Spleen (tissue), 11 donors: ENCODE measurements around the gene GRIP1. TPM values are rescaled to one million over a fixed set of nuclear protein-coding genes. Genes with fewer than 3 reads are reported as not detected.

ENCODE experiments used
- DNase-seq: peaks from one replicate; pipeline ENCODE4 v3.0.0-alpha.2; 2020
- H3K27ac ChIP-seq, 8 donors: fragments of 200-600 bp; sonication (generic) in 7 of 8; 1 replicate in 4 of 8; 2 replicates in 4 of 8; pipeline versions ENCODE4 v1.5.0 to v1.8.0; 2016 to 2021; ENCODE audit warnings: inconsistent platforms in 4 of 8, mild to moderate bottlenecking in 4 of 8, moderate library complexity in 1 of 8
- H3K27me3 ChIP-seq, 7 donors: fragments of 200-600 bp; sonication (generic) in 6 of 7; replicated peaks in 1 of 7; 1 replicate in 4 of 7; 2 replicates in 3 of 7; pipeline versions ENCODE4 v1.5.0 to v1.8.0; 2016 to 2021; ENCODE audit warnings: inconsistent platforms in 3 of 7, mild to moderate bottlenecking in 1 of 7
- H3K36me3 ChIP-seq, 6 donors: fragments of 200-600 bp; sonication (generic) in 5 of 6; 1 replicate in 4 of 6; 2 replicates in 2 of 6; pipeline versions ENCODE4 v1.5.0 to v1.8.0; 2016 to 2021; ENCODE audit warnings: inconsistent platforms in 2 of 6
- H3K4me1 ChIP-seq, 6 donors: fragments of 200-600 bp; sonication (generic) in 5 of 6; 1 replicate in 3 of 6; 2 replicates in 3 of 6; pipeline versions ENCODE4 v1.5.0 to v1.8.0; 2016 to 2021; ENCODE audit warnings: inconsistent platforms in 3 of 6
- H3K4me3 ChIP-seq, 8 donors: fragments of 200-600 bp; sonication (generic) in 7 of 8; 1 replicate in 4 of 8; 2 replicates in 4 of 8; pipeline versions ENCODE4 v1.5.0 to v1.8.0; 2016 to 2021; ENCODE audit warnings: inconsistent platforms in 4 of 8, mild to moderate bottlenecking in 4 of 8, moderate library complexity in 2 of 8
- H3K9me3 ChIP-seq, 8 donors: fragments of 200-600 bp; sonication (generic) in 7 of 8; 1 replicate in 4 of 8; 2 replicates in 4 of 8; pipeline versions ENCODE4 v1.5.0 to v1.8.0; 2016 to 2021; ENCODE audit warnings: inconsistent platforms in 4 of 8
- CTCF ChIP-seq, 11 experiments: fragments of 200-600 bp in 7 of 11; fragments of 450-650 bp in 4 of 11; sonication (generic) in 4 of 11; IDR thresholded peaks in 8 of 11; conservative IDR thresholded peaks in 3 of 11; 1 replicate in 7 of 11; 2 replicates in 4 of 11; pipeline versions ENCODE4 v1.4.0 to v1.8.0; 2016 to 2021; ENCODE audit warnings: antibody characterized with exemption in 11 of 11, inconsistent platforms in 4 of 11, mild to moderate bottlenecking in 1 of 11
- POLR2A ChIP-seq, 3 donors: fragments of 450-650 bp; IDR thresholded peaks; one replicate each; pipeline ENCODE4 v1.5.1; 2017; ENCODE audit warnings: antibody characterized with exemption in 3 of 3, mild to moderate bottlenecking in 1 of 3
- POLR2AphosphoS5 ChIP-seq, 3 donors: sonication (generic); formaldehyde crosslinking; IDR thresholded peaks; one replicate each; pipeline ENCODE4 v1.5.1; 2017; ENCODE audit warnings: antibody characterized with exemption in 3 of 3
- WGBS, 5 donors: extraction: QIAGEN DNeasy Blood & Tissue Kit in 3 of 5; methylation state at CpG; one replicate each; pipeline versions ENCODE4 v1.1.5 to v1.1.7; 2013 to 2018; 5-methylcytosine and 5-hydroxymethylcytosine counted together
- intact Hi-C: fragments of 100-400 bp; cut with DNase I; formaldehyde crosslinking; loops from one replicate; pipeline ENCODE4 v1.15.0; 2023; ENCODE audit warnings: low total_unique reads
- polyA plus RNA-seq, 3 donors: library from polyadenylated mRNA; stranded (reverse); fragments of 200-250 nt; gene quantifications; one replicate each; pipeline ENCODE4 v1.2.1, GENCODE V29; 2013
- total RNA-seq, 7 donors: library from RNA; depleted of rRNA in 3 of 7; stranded (reverse); fragments of >200 nt in 3 of 7; fragmentation: NEBNext Ultra II Directional in 4 of 7; extraction: Animal tissue kit (Norgen Biotek cat#: 25700) in 4 of 7; gene quantifications; one replicate each; pipeline versions ENCODE4 v1.1.0 to v1.2.1, GENCODE V29; 2016 to 2021
- donor health status: healthy with polysubstance abuse.
- donor health status: DM: no; HTN: no; CAD: no; lungs with moderate emphysema.
- donor health status: DM: no; HTN: no; CAD: no.
- donor health status: Bipolar disorder and iron deficiency.
- donor health status: healthy.
- donor health status: DM: no; HTN: no; CAD: no.
- donor health status: DM: yes; HTN: yes; CAD: no.

The GRIP1 gene
- total and polyA plus RNA-seq, 10 donors, result 0.35 to 15.2 (median 4.8) TPM

- 80 to 88% (median 81%) methylated on average over 6 of the region's 6 CpGs for WGBS, 5 donors
- intact Hi-C loops, result no loop called here
- Histone ChIP-seq H3K36me3 (no peaks in the 10 kb centered on the region), H3K4me1 (no peaks in the 10 kb centered on the region), H3K9me3 (no peaks in the 10 kb centered on the region), H3K27ac (no peak overlapping the region), H3K4me3 (no peak overlapping the region), H3K27me3 (no peaks in the 10 kb centered on the region)
- no peak for TF ChIP-seq CTCF (IDR thresholded peaks at IDR 0.05 in 8 of 11, conservative IDR thresholded peaks at IDR 0.05 in 3 of 11)
- no peak for TF ChIP-seq POLR2AphosphoS5 (IDR thresholded peaks at IDR 0.05)
- TF ChIP-seq POLR2A (IDR thresholded peaks at IDR 0.05), result no peak
- no peak for DNase-seq
Observed at GRCh38 chr12:66684222-66684621, 5.3 kb upstream of the GRIP1 start.

GRCh38 chr12:66683822-66684221, 4.9 kb upstream of the GRIP1 start:
- Histone ChIP-seq H3K4me3 (no peak overlapping the region), H3K27ac (no peak overlapping the region), H3K4me1 (no peaks in the 10 kb centered on the region), H3K27me3 (no peaks in the 10 kb centered on the region), H3K36me3 (no peaks in the 10 kb centered on the region), H3K9me3 (no peaks in the 10 kb centered on the region)
- intact Hi-C loops, result no loop called here
- 82 to 95% (median 92%) methylated on average over 3 of the region's 3 CpGs for WGBS, 5 donors
- TF ChIP-seq POLR2AphosphoS5 (IDR thresholded peaks at IDR 0.05) (no peak), POLR2A (IDR thresholded peaks at IDR 0.05) (no peak), CTCF (IDR thresholded peaks at IDR 0.05 in 8 of 11, conservative IDR thresholded peaks at IDR 0.05 in 3 of 11) (no peak)
- DNase-seq, result no peak

GRCh38 chr12:66683073-66683472, 4.2 kb upstream of the GRIP1 start:
- no peaks in the 10 kb centered on the region for H3K27me3 ChIP-seq
- no peaks in the 10 kb centered on the region for H3K4me1 ChIP-seq
- H3K36me3 ChIP-seq, result no peaks in the 10 kb centered on the region
- no peaks in the 10 kb centered on the region for H3K9me3 ChIP-seq
- 79 to 84% (median 81%) methylated on average over 6 of the region's 6 CpGs for WGBS, 5 donors
- intact Hi-C loops, result no loop called here
- H3K4me3 ChIP-seq, result no peak overlapping the region
- no peak overlapping the region for H3K27ac ChIP-seq
- TF ChIP-seq CTCF (IDR thresholded peaks at IDR 0.05 in 8 of 11, conservative IDR thresholded peaks at IDR 0.05 in 3 of 11) (no peak), POLR2AphosphoS5 (IDR thresholded peaks at IDR 0.05) (no peak), POLR2A (IDR thresholded peaks at IDR 0.05) (no peak)
- no peak for DNase-seq

- H3K27me3 ChIP-seq, result no peaks in the 10 kb centered on the region
- TF ChIP-seq CTCF (IDR thresholded peaks at IDR 0.05 in 8 of 11, conservative IDR thresholded peaks at IDR 0.05 in 3 of 11), result no peak
- no peak for TF ChIP-seq POLR2AphosphoS5 (IDR thresholded peaks at IDR 0.05)
- TF ChIP-seq POLR2A (IDR thresholded peaks at IDR 0.05), result no peak
- no peaks in the 10 kb centered on the region for H3K9me3 ChIP-seq
- DNase-seq, result no peak
- H3K4me1 ChIP-seq, result no peaks in the 10 kb centered on the region
- intact Hi-C loops, result no loop called here
- H3K4me3 ChIP-seq, result no peak overlapping the region
- H3K36me3 ChIP-seq, result no peaks in the 10 kb centered on the region
- H3K27ac ChIP-seq, result no peak overlapping the region
- 74 to 84% (median 77%) methylated on average over 7 of the region's 7 CpGs for WGBS, 5 donors
Observed at GRCh38 chr12:66679461-66680084, 697 bp upstream of the GRIP1 start.
